Ureter (tissue), 1 donor: ENCODE results near the gene HAGHL. TPM values are rescaled to one million over a fixed set of nuclear protein-coding genes. Genes with fewer than 3 reads are reported as not detected.
"Not testable (repeated sequence)": the region's sequence is repeated elsewhere in the genome, so short reads cannot be mapped to it uniquely, and the experiment has no call there.

Experiments used
- DNase-seq: peaks from one replicate; pipeline ENCODE4 v3.0.0-alpha.2; 2020; ENCODE audit warnings: low spot score
- total RNA-seq: library from RNA; stranded (reverse); gene quantifications from one replicate; pipeline ENCODE4 v1.2.4, GENCODE V29; 2023
- donor health status: DM: yes; HTN: yes; CAD: no.

HAGHL gene
- total RNA-seq, 1 donor from 2014 or later: 7.9 TPM

DNA sequence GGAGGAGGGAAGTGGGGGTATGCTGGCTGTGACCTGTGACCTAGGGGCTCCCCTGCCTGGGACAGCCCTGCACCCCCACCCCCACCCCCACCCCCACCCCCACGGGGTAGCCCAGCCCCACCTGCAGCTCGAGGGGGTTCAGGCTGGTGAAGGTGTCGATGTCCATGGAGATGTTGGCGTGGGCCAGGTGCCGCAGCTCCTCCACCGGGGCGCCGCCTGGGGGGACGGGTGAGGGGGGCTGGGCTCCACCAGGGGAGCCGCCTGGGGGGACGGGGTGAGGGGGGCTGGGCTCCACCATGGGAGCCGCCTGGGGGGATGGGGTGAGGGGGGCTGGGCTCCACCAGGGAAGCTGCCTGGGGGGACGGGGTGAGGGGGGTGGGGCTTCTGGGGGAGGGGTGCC is 43.5 kb downstream of the HAGHL start:
- no peak for DNase-seq

- DNase-seq: no peak
Measured at GRCh38 chr16:772959-773358, 46.1 kb downstream of the HAGHL start.

- DNase-seq: no peak
Measured at GRCh38 chr16:774086-775001, 47.4 kb downstream of the HAGHL start.

DNA sequence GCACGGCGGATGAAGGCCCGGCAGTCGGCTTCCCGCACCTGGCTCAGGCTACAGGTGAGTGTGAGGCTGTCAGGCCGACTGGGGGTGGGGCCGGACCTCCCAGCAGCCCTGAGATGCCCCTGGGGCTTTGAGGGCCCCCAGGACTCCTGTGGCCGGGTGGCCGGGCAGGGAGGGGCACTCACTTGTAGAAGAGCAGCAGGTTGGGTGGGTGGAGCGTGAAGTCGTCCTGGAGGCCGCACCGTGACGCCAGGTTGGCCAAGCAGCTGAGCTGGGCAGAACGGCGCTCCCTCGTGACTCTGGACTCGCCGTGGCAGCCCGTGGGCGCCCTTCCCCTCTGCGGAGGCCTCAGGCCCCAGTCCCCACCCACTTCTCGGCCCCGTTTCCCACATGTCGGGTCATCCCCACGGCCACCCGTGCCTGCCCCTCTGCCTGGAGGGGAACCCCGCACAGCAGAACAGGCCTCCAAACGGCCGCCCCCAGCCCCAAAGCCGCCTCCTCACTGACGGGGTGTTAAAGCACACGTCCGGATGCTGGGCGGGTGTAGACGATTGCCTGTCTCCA is 48.4 kb downstream of the HAGHL start:
- no peak for DNase-seq

GRCh38 chr16:776298-776697 is 49.4 kb downstream of the HAGHL start:
- not testable (repeated sequence) for DNase-seq

GRCh38 chr16:776824-777223 is 49.9 kb downstream of the HAGHL start:
- no peak for DNase-seq

- DNase-seq: no peak
Measured at GRCh38 chr16:777826-778225, 50.9 kb downstream of the HAGHL start.

GRCh38 chr16:778447-778846 is 51.5 kb downstream of the HAGHL start:
- DNase-seq: no peak

DNA sequence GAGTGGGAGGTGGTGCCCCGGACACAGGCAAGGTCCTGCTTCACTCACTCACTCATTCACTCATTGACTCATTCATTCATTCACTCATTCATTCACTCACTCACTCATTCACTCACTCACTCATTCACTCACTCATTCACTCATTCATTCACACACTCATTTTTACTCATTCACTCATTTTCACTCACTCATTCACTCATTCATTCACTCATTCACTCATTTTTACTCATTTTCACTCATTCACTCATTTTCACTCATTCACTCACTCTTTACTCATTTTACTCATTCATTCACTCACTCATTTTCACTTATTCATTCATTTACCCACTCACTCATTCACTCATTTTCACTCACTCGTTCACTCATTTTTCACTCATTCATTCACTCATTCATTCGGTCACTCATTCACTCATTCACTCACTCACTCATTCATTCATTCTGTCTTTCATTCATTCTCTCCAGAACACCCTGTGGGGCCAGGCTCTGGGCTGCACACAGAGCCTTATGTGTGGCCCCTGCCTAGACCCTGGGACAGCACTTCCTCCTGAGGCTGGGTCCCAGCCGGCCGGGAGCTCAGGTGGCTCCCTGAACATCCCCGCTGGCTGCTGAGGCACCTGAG is 52.1 kb downstream of the HAGHL start:
- DNase-seq: no peak

Other genes with a start within 250 kb of the HAGHL start
- 60.1 TPM for gene CAPN15, start 199.4 kb upstream of the HAGHL start, total RNA-seq
- not detected for gene PRR35, start 166.7 kb upstream of the HAGHL start, total RNA-seq
- gene NHLRC4, start 160.1 kb upstream of the HAGHL start, total RNA-seq: 0.36 TPM
- 65.7 TPM for gene PIGQ, start 157.1 kb upstream of the HAGHL start, total RNA-seq
- 39.2 TPM for gene RAB40C, start 137.0 kb upstream of the HAGHL start, total RNA-seq
- gene WFIKKN1, start 96.1 kb upstream of the HAGHL start, total RNA-seq: 0.65 TPM
- 48.3 TPM for gene METTL26, start 90.8 kb upstream of the HAGHL start, total RNA-seq
- 40.4 TPM for gene MCRIP2, start 85.3 kb upstream of the HAGHL start, total RNA-seq
- gene WDR90, start 77.7 kb upstream of the HAGHL start, total RNA-seq: 53.3 TPM
- gene RHOT2, start 59.0 kb upstream of the HAGHL start, total RNA-seq: 129 TPM
- 2.3 TPM for gene RHBDL1, start 51.4 kb upstream of the HAGHL start, total RNA-seq
- gene STUB1, start 46.7 kb upstream of the HAGHL start, total RNA-seq: 118 TPM
- gene JMJD8, start 42.8 kb upstream of the HAGHL start, total RNA-seq: 63.4 TPM
- gene WDR24, start 36.7 kb upstream of the HAGHL start, total RNA-seq: 10.4 TPM
- gene FBXL16, start 21.3 kb upstream of the HAGHL start, total RNA-seq: 1.3 TPM
- 20.8 TPM for gene METRN, start 12.0 kb upstream of the HAGHL start, total RNA-seq
- gene ANTKMT, start 6.0 kb upstream of the HAGHL start, total RNA-seq: 43.2 TPM
- 5.3 TPM for gene CCDC78, start 663 bp upstream of the HAGHL start, total RNA-seq
- 38.9 TPM for gene CIAO3, start 13.9 kb downstream of the HAGHL start, total RNA-seq
- 1.4 TPM for gene MSLN, start 33.6 kb downstream of the HAGHL start, total RNA-seq
- 18.7 TPM for gene RPUSD1, start 61.3 kb downstream of the HAGHL start, total RNA-seq
- 13.3 TPM for gene CHTF18, start 61.5 kb downstream of the HAGHL start, total RNA-seq
- 0.52 TPM for gene GNG13, start 73.6 kb downstream of the HAGHL start, total RNA-seq
- 32.1 TPM for gene LMF1, start 243.9 kb downstream of the HAGHL start, total RNA-seq